HG02678 (cell line): ENCODE data around the gene MCF2L2.
"Not testable (repeated sequence)": the region's sequence is repeated elsewhere in the genome, so short reads cannot be mapped to it uniquely, and the experiment has no call there.

Experiments
- ATAC-seq: cut with Tn5 transposase; IDR thresholded peaks from one replicate; pipeline ENCODE4 v1.9.1; 2021; ENCODE audit warnings: mild to moderate bottlenecking, moderate library complexity; ENCODE audit not compliant: unreplicated experiment

Gene MCF2L2

GRCh38 chr3:183446838-183447205 is 18.4 kb upstream of the MCF2L2 start:
- ATAC-seq, result no peak

DNA sequence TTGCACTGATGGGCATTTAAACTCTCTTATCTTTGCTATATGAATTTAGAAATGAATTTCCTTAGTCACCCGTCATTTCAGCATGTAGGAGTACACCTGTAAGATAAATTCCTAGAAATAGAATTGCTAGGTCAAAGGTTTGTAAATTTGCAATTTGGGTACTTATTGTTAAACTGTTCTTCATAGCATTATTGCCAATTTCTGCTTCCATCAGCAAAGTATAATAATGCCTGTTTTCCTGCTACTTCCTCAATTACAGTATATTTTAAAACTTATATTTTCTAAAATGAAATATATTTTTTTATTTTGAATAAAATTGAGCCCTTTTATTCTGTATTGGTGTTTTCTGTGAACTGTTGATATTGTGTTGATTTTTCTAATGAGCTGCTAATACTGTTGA is 16.3 kb upstream of the MCF2L2 start:
- no peak for ATAC-seq

DNA sequence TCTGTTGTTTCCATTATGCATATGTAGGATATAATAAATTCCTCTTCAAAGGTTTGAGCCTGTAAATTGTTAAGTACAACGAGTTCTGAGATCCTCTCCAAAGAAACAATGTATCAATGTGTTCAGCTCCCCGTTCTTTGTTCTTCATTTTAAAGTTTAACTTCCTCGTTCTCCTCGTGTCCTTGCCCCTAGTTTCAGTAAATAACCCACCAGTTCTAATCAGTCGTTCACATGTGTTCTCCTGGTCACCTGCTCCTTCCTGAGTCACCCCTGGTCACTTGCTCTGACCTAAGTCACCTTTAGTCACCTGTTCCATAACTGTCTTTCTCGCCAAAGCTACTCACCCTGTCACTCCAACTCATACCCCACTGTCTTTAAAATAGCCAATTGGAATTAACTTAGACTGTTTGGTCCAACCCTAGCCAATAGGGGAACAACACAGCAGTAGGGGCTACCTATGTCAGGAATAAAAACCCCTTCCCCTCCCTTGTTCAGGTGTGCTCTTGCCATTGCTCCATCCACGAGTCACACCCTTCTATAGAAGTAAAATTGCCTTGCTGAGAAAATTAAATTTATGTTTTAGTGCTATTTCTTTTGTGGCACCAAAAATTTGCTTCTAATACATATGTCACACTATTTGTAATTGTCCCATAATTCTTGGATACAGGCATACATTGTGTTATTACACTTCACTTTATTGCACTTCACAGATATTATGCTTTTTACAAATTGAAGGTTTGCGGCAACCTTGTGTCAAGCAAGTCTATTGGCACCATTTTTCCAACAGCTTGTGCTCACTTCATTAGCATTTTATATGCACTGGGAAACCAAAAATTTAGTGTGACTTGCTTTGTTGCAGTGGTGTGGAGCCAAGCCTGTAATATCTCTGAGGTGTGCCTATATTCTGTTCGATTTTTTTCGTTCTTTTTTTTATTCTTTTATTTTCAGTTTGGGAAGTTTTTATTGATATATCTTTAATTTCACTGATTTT is 15.3 kb upstream of the MCF2L2 start:
- no peak for ATAC-seq

DNA sequence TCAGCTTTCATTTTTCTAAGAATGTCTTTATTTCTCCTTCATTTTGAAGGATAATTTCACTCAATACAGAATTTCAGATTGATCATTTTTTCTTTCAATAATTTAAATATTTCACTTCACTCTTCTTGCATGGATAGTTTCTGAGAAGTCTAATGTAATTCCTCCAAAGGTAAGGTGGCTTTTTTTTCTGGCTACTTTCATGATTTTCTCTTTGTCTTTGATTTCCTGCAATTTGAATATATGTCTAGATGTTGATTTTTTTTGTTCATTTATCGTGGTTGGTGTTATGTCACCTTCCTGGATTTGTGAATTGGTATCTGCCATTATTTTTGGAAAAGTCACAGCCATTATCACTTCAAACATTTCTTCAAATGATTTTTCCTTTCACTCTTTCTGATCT is 14.6 kb upstream of the MCF2L2 start:
- ATAC-seq, result no peak

- ATAC-seq, result not testable (repeated sequence)
These were observed 12.1 kb upstream of the MCF2L2 start for GRCh38 chr3:183440521-183440920.

DNA sequence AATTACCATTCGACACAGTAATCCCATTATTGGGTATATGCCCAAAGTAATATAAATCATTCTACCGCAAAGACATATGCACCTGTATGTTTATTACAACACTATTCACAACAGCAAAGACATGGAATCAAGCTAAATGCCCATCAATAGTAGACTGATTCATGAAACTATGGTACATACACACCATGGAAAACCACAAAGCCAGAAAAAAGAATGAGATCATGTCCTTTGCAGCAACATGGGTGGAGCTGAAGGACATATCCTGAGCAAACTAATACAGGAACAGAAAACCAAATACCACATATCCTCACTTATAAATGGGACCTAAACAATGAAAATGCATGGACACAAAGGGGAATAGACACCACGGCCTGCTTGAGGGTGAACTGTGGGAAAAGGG is 11.1 kb upstream of the MCF2L2 start:
- no peak for ATAC-seq

DNA sequence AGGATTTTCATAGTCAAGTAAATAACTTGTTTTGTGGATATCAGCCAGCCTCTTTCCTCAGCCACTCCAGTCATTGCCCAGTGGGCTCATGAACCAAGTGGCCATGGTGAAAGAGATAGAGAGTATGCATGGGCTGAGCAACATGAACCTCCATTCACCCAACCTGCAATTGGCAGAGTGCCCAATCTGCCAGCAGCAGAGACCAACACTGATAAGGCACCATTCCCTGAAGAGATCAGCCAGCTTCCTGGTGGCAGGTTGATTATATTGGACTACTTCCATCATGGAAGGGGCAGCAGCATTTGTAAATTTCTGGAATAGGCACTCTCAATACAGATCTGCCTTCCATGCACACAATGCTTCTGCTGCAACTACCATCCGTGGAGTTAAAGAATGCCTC is 10.3 kb upstream of the MCF2L2 start:
- no peak for ATAC-seq

GRCh38 chr3:183437666-183438564 is 9.5 kb upstream of the MCF2L2 start:
- no peak for ATAC-seq

- ATAC-seq, result no peak
These were observed 8.6 kb upstream of the MCF2L2 start for GRCh38 chr3:183437061-183437460.

DNA sequence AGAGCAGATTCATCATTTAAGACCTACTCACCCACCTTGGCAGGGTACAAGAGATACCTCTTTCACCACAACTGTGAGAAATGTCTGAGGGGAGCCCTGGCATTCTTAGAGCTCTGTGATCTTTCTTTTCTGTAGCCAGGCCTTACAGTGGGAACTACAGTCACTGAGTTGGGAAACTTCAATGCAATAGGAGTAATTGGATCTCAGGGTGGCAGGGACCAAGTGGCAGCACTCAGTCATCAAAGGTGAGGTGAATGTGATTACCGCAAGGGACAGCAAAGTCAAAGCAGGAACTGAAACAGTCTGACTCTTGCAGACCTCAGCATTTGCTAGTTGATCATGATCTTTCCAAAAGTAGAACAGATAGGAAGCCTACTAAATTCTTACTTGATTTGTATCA is 7.2 kb upstream of the MCF2L2 start:
- peak; percentile 90 for ATAC-seq

- no peak for ATAC-seq
These were observed 6.6 kb upstream of the MCF2L2 start for GRCh38 chr3:183434992-183435391.

DNA sequence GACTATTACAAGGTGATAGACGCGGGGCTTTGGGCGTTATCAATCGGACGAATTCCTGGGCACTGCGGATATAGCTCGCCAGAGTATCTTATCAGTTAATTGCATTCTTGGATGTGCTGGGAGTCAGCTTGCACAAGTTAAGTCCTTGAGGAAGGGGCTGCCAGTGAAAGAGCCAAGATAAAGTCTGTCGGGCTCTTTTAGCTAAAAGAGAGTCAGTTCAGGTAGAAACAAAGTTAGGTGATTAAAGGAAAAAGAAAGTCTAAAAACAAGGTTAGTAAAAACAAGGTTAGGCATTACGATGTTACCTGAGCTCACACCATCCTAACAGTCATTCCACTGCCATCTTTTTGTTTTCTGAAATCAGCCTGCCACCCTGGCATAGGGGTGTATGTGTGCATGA is 6.1 kb upstream of the MCF2L2 start:
- ATAC-seq, result no peak

DNA sequence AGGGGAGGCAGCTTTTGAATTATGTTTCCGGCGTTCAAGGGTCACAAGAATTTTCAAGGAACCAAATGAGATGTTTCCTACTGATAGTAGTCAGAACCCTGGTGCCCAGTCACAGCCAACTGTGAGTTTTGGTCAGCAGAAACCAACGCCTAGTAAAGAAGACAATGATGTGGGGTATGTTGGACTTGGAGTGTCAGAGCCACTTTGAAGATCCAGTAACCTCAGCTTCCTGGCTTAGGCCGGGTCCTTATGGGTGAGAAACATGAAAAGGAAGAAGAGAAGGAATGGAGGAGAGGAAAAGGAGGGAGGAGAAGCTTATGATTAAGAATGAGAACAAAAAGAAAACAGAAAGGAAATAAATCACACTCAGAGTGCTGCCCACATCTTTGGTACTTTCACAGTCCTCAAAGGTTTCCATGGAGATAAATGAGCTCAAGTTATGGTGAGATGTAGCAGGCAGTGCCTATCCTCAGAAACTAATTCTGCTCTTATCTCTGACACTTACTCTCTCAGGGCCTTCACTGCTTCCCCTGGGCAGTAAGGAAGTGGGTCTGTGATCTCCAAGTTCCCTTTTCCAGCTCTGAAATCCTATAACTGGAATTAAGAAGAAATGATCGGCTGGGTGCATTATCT is 2.0 kb upstream of the MCF2L2 start:
- ATAC-seq, result no peak

GRCh38 chr3:183427876-183428446 is 458 bp downstream of the MCF2L2 start:
- ATAC-seq, result peak; percentile 29

DNA sequence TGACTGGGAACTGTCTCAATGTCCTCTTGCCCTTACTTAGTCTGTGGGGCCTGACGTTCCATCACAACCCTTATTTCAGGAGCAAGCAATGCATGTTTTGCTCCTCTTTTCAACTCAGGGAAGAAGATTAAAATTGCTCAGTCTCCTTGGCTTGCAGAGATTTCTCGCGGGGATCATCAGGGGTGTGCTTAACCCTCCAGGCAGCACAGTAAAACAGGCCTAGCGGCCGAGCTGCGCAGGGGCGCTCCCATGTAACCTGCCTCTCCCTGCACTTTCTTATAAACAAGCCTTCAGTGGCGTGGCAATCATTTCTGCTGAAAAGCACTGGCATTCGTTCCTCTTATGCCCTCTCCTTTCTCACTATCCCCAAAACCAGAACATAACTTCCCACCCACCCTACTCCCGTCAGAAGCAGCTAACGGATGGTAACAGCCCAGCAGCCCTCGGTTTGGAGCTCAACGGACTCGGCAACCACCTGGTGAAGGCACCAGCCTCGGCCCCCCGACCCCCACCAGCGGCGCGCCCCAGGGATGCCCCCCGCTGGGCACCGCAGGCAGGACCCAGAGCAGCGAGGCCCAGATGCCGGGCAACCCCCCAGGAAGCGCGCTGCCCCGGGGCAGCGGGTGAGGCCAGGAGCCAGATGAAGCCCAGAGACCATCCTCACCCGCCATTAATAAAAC is 1.1 kb downstream of the MCF2L2 start:
- ATAC-seq, result no peak

DNA sequence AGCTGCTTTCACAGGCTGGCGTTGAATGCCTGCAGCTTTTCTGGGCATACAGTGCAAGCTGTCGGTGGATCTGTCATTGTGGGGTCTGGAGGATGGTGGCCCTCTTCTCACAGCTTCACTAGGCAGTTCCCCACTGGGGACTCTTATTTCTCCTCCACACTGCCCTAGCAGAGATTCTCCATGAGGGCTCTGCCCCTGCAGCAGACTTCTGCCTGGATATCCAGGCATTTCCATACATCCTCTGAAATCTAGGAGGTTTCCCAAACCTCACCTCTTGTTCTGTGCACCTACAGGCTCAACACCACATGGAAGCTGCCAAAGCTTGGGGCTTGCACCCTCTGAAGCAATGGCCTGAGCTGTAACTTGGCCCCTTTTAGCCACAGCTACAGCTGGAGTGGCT is 9.6 kb downstream of the MCF2L2 start:
- ATAC-seq, result not testable (repeated sequence)

GRCh38 chr3:183411216-183411922 is 17.1 kb downstream of the MCF2L2 start:
- no peak for ATAC-seq

DNA sequence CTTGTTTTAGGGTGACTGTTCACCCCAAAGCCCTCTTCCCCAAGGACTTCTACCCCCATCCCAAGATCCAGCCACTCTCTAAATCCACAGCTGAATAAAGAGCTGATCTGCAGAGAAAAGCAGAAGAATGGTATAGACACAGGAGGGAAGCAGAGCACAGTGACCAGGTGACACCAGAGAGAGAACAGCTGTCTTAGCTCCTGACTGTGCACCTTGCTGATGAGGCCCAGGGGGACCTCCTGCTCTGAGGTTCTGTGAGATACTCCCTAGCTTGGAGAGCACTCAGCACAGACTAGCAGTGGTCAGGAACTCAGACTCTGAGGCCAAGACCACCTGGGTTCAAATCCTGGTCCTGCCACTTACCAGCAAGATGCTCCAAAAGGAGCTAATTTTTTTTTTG is 17.7 kb downstream of the MCF2L2 start:
- ATAC-seq, result no peak

DNA sequence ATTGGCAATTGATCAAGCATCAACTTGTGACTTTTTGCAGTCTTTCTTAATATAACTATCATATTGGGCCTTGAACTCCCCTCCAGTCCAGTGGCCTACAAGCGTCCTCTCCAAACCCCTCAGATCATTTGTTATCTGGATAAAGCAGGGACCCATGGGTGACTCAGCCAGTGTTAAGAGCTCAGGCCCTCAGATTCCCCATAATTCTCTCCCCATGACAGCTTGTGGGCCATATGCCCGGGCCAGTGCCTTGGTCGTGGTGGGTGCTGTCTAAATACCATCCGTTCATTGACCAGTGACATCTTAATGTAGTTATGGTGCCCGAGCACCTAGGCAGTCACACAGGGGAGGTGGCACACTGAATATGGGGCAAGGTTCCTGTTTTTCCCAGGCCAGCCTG is 18.1 kb downstream of the MCF2L2 start:
- ATAC-seq, result no peak

- no peak for ATAC-seq
These were observed 19.2 kb downstream of the MCF2L2 start for GRCh38 chr3:183409219-183409618.
